ENCODE measurements around the gene SPTAN1.

DNA sequence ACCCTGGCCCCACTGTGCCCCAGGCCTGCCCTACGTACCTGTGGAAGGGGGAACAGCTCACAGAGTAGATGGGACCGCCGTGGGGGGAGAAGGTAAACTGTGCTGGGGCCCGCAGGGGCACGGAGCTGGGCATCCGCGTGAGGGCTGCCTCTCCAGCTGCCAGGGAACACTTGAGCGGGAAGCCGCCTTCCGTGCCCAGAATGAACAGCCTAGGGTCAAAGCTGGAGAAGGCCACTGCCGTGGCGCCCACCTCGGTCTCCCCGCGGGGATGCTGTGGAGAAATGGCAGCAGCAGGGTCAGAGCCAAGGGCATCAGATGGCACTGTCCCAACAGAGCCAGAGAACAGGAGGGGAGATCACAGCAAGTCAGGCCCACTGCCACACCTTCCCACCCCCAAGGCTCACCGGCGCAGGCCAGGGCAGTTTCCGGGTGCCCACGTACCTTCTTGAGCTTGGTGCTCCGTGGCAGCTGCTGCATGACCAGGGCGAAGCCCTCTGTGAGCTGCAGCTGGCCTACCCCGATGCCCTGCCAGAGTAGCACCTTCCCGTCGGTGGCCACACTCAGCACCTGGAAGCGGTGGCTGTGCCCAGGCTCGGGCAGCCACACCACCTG is 82.4 kb downstream of the SPTAN1 start:
- TF ChIP-seq ZFX (IDR thresholded peaks at IDR 0.05) (no peak), ZNF274 (IDR thresholded peaks at IDR 0.05; ENCODE audit: low read depth, low read length) (no peak), POLR2A (IDR thresholded peaks at IDR 0.05; ENCODE audit: borderline replicate concordance, extremely low read depth, insufficient read depth, insufficient read length) (no peak)
- TF ChIP-seq, protein P1, sequence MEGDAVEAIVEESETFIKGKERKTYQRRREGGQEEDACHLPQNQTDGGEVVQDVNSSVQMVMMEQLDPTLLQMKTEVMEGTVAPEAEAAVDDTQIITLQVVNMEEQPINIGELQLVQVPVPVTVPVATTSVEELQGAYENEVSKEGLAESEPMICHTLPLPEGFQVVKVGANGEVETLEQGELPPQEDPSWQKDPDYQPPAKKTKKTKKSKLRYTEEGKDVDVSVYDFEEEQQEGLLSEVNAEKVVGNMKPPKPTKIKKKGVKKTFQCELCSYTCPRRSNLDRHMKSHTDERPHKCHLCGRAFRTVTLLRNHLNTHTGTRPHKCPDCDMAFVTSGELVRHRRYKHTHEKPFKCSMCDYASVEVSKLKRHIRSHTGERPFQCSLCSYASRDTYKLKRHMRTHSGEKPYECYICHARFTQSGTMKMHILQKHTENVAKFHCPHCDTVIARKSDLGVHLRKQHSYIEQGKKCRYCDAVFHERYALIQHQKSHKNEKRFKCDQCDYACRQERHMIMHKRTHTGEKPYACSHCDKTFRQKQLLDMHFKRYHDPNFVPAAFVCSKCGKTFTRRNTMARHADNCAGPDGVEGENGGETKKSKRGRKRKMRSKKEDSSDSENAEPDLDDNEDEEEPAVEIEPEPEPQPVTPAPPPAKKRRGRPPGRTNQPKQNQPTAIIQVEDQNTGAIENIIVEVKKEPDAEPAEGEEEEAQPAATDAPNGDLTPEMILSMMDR (IDR thresholded peaks at IDR 0.05 in 2 of 3, conservative IDR thresholded peaks at IDR 0.05 in 1 of 3; ENCODE audit: borderline replicate concordance in 1 of 3, insufficient read depth in 1 of 3, low read depth in 2 of 3, low read length in 2 of 3) = no peak
